SK-N-SH (cell line): Measurements from ENCODE around the gene ALDH3B1. TPM values are rescaled to one million over a fixed set of nuclear protein-coding genes. Genes with fewer than 3 reads are reported as not detected.

Source experiments
- CTCF ChIA-PET: fragments of 300-600, 350-600 bp; formaldehyde crosslinking; extraction: SDS; loops from one replicate; lab custom pipeline; 2021; lab: Yijun Ruan, JAX
- POLR2A ChIA-PET: fragments of 350-600 bp; sonication (Branson Sonifier 250); formaldehyde crosslinking; extraction: SDS; loops from one replicate; lab custom pipeline; 2020; ENCODE audit warnings: antibody characterized with exemption, inconsistent platforms; lab: Yijun Ruan, JAX
- DNase-seq: peaks from one replicate; pipeline ENCODE4 v3.0.0; 2012
- H2AFZ ChIP-seq: fragments of 200-600 bp; sonication (generic); 2 replicates; pipeline ENCODE4 v1.8.1; 2016; ENCODE audit warnings: antibody characterized with exemption, mild to moderate bottlenecking, low read depth
- H3F3A ChIP-seq: fragments of 200-600 bp; sonication (generic); replicated peaks from 2 replicates; pipeline ENCODE3; 2016; ENCODE audit warnings: antibody characterized with exemption, mild to moderate bottlenecking; ENCODE audit not compliant: insufficient read depth
- H3K27ac ChIP-seq, 2 experiments: fragments of 200-500 bp in 1 of 2; fragments of 200-600 bp in 1 of 2; sonication (Bioruptor generic) in 1 of 2; sonication (generic), shearing (Covaris generic) in 1 of 2; 2 replicates each; pipeline versions ENCODE4 v1.5.1 to v1.6.1; 2014 to 2016; ENCODE audit warnings: low read depth in 2 of 2, inconsistent platforms in 1 of 2, low read length in 1 of 2, mild to moderate bottlenecking in 1 of 2, mixed read lengths in 1 of 2
- H3K27me3 ChIP-seq: fragments of 200-600 bp; sonication (generic), shearing (Covaris generic); 2 replicates; pipeline ENCODE4 v1.6.1; 2016; ENCODE audit warnings: mixed run types; ENCODE audit not compliant: insufficient read depth
- H3K36me3 ChIP-seq, 2 experiments: fragments of 200-500 bp in 1 of 2; fragments of 200-600 bp in 1 of 2; sonication (Bioruptor generic) in 1 of 2; sonication (generic) in 1 of 2; replicated peaks in 1 of 2; 2 replicates each; pipeline versions ENCODE3 to v1.5.1; 2014 to 2016; ENCODE audit warnings: low read length in 1 of 2, mild to moderate bottlenecking in 1 of 2; ENCODE audit not compliant: insufficient read depth in 2 of 2, control insufficient read depth in 1 of 2
- H3K4me1 ChIP-seq, 2 experiments: fragments of 200-500 bp in 1 of 2; fragments of 200-600 bp in 1 of 2; sonication (Bioruptor generic) in 1 of 2; sonication (generic), shearing (Covaris generic) in 1 of 2; 2 replicates each; pipeline versions ENCODE4 v1.5.1 to v1.6.1; 2014 to 2016; ENCODE audit warnings: low read depth in 1 of 2, low read length in 1 of 2, mixed run types in 1 of 2; ENCODE audit not compliant: insufficient read depth in 2 of 2, control insufficient read depth in 1 of 2
- H3K4me2 ChIP-seq: fragments of 200-600 bp; sonication (generic), shearing (Covaris generic); 2 replicates; pipeline ENCODE4 v1.6.1; 2017; ENCODE audit warnings: mixed run types
- H3K4me3 ChIP-seq, 2 experiments: fragments of 200-500 bp in 1 of 2; fragments of 200-600 bp in 1 of 2; sonication (Bioruptor generic) in 1 of 2; sonication (generic), shearing (Covaris generic) in 1 of 2; 2 replicates each; pipeline versions ENCODE4 v1.5.1 to v1.8.1; 2014 to 2016; ENCODE audit warnings: low read depth in 2 of 2, inconsistent platforms in 1 of 2, low read length in 1 of 2, mild to moderate bottlenecking in 1 of 2, mixed read lengths in 1 of 2, moderate library complexity in 1 of 2
- H3K79me2 ChIP-seq: fragments of 200-600 bp; sonication (generic); 2 replicates; pipeline ENCODE4 v1.8.1; 2017; ENCODE audit warnings: mild to moderate bottlenecking; ENCODE audit not compliant: insufficient read depth
- H3K9ac ChIP-seq: fragments of 200-600 bp; sonication (generic); 2 replicates; pipeline ENCODE4 v1.6.1; 2017; ENCODE audit warnings: mixed run types
- H3K9me2 ChIP-seq: fragments of 200-600 bp; sonication (generic); 2 replicates; pipeline ENCODE4 v1.6.1; 2017; ENCODE audit warnings: mixed run types
- H3K9me3 ChIP-seq: fragments of 200-600 bp; sonication (generic); 2 replicates; pipeline ENCODE4 v1.6.1; 2017; ENCODE audit warnings: mixed run types, mild to moderate bottlenecking, moderate library complexity
- H4K20me1 ChIP-seq: fragments of 200-600 bp; sonication (generic); 2 replicates; pipeline ENCODE4 v1.6.1; 2017; ENCODE audit warnings: mild to moderate bottlenecking, mixed run types; ENCODE audit not compliant: insufficient read depth
- FOXJ3 ChIP-seq: sonication (generic); formaldehyde crosslinking; IDR thresholded peaks from 2 replicates; pipeline ENCODE4 v1.5.1; 2020; ENCODE audit warnings: mild to moderate bottlenecking, missing genetic modification reagents
- GATA2 ChIP-seq: sonication (generic); formaldehyde crosslinking; IDR thresholded peaks from 2 replicates; pipeline ENCODE4 v1.5.0; 2020; ENCODE audit warnings: mild to moderate bottlenecking, missing genetic modification reagents
- IRF3 ChIP-seq: fragments of 150-350 bp; IDR thresholded peaks from 2 replicates; pipeline ENCODE4 v1.6.1; 2016; ENCODE audit warnings: mild to moderate bottlenecking, low read depth, low read length
- MAX ChIP-seq: IDR thresholded peaks from 2 replicates; pipeline ENCODE4 v1.4.0; 2012; ENCODE audit warnings: low read depth
- MXI1 ChIP-seq: IDR thresholded peaks from 2 replicates; pipeline ENCODE4 v1.6.1; 2012; ENCODE audit warnings: mild to moderate bottlenecking, low read depth, low read length, improper control_type of control experiment
- NRF1 ChIP-seq: IDR thresholded peaks from 2 replicates; pipeline ENCODE4 v1.6.1; 2012; ENCODE audit warnings: low read depth, mild to moderate bottlenecking, low read length
- RCOR1 ChIP-seq: fragments of 150-350 bp; IDR thresholded peaks from 2 replicates; pipeline ENCODE4 v1.6.1; 2017; ENCODE audit warnings: antibody characterized with exemption, low read length
- REST ChIP-seq: IDR thresholded peaks from 2 replicates; pipeline ENCODE4 v1.6.1; 2012; ENCODE audit warnings: mild to moderate bottlenecking, low read depth, low read length, moderate library complexity
- SIN3A ChIP-seq: IDR thresholded peaks from 2 replicates; pipeline ENCODE4 v1.6.1; 2012; ENCODE audit warnings: low read depth, mild to moderate bottlenecking, low read length, moderate library complexity, borderline replicate concordance
- SMC3 ChIP-seq: IDR thresholded peaks from 2 replicates; pipeline ENCODE4 v1.6.1; 2012; ENCODE audit warnings: low read depth, low read length, improper control_type of control experiment
- TAF1 ChIP-seq: IDR thresholded peaks from 2 replicates; pipeline ENCODE4 v1.6.1; 2012; ENCODE audit warnings: low read depth, mild to moderate bottlenecking, low read length, moderate library complexity, borderline replicate concordance
- USF2 ChIP-seq: fragments of 150-350 bp; IDR thresholded peaks from 2 replicates; pipeline ENCODE4 v1.6.1; 2017; ENCODE audit warnings: antibody characterized with exemption, low read length, low read depth, borderline replicate concordance
- YY1 ChIP-seq: IDR thresholded peaks from 2 replicates; pipeline ENCODE4 v1.4.0; 2012; ENCODE audit warnings: low read depth, mild to moderate bottlenecking
- ZBTB33 ChIP-seq: IDR thresholded peaks from 2 replicates; pipeline ENCODE4 v1.4.0; 2012; ENCODE audit warnings: low read depth, borderline replicate concordance
- WGBS: methylation state at CpG from one replicate; pipeline ENCODE4 v1.1.6; 2017; ENCODE audit warnings: low lambda C conversion rate; 5-methylcytosine and 5-hydroxymethylcytosine counted together
- polyA plus RNA-seq, 3 experiments: library from polyadenylated mRNA; depleted of rRNA; stranded (reverse); fragments of >200 nt; gene quantifications; 2 replicates each; pipeline ENCODE4 v1.2.3, GENCODE V29; 2012

Gene ALDH3B1
- polyA plus RNA-seq, 1 of the 3 experiments (the other 2 are of a cell fraction), result 14.9 TPM

- no peak overlapping the region for H2AFZ ChIP-seq
- peaks cover 10 to 13% of the 10 kb centered on the region in 2 experiments; a peak in 3 of 4 replicates for H3K4me1 ChIP-seq
- H3K27me3 ChIP-seq, result no peaks in the 10 kb centered on the region
- no peaks in the 10 kb centered on the region for H3K9me3 ChIP-seq
- no peak overlapping the region for H3K4me2 ChIP-seq
- H4K20me1 ChIP-seq, result no peaks in the 10 kb centered on the region
- TF ChIP-seq USF2, result no peak
- H3K79me2 ChIP-seq, result peaks cover 5% of the 10 kb centered on the region
- no peaks in the 10 kb centered on the region for H3K9me2 ChIP-seq
- H3K36me3 ChIP-seq, result no peaks in the 10 kb centered on the region
- ChIA-PET CTCF (interaction anchor here (1.2 to 2.6 kb wide), 2 partner anchors 147 to 186 kb away, joined by 3 to 11 read pairs; no protein-coding TSS in a partner anchor), POLR2A (no interaction called here)
- H3K9ac ChIP-seq, result no peak overlapping the region
- H3F3A ChIP-seq, result peaks cover 10% of the 10 kb centered on the region
- no peak for DNase-seq
- WGBS, result 33% methylated on average over 1 of the region's 13 CpGs
- H3K27ac ChIP-seq, result no peak overlapping the region
- no peak overlapping the region for H3K4me3 ChIP-seq
Measured at GRCh38 chr11:68022531-68022930, 12.4 kb downstream of the ALDH3B1 start.

GRCh38 chr11:68024508-68024907 lies 14.4 kb downstream of the ALDH3B1 start:
- no peak overlapping the region for H3K27ac ChIP-seq
- no peaks in the 10 kb centered on the region for H3K9me3 ChIP-seq
- DNase-seq, result no peak
- POLR2A ChIA-PET, result no interaction called here
- TF ChIP-seq SIN3A, result no peak
- no peak for TF ChIP-seq GATA2 (CRISPR knock-in tag)
- no peak for TF ChIP-seq TAF1
- no peak for TF ChIP-seq ZBTB33
- no peak for TF ChIP-seq SMC3
- no peak for TF ChIP-seq USF2
- TF ChIP-seq MXI1, result no peak
- TF ChIP-seq RCOR1, result no peak
- TF ChIP-seq NRF1, result no peak
- TF ChIP-seq MAX, result no peak
- no peak for TF ChIP-seq REST
- TF ChIP-seq YY1, result no peak
- no peak for TF ChIP-seq IRF3
- TF ChIP-seq FOXJ3 (CRISPR knock-in tag), result no peak
- no peaks in the 10 kb centered on the region for H3K36me3 ChIP-seq
- H3K4me3 ChIP-seq, result no peak overlapping the region
- 89% methylated on average over 5 of the region's 5 CpGs for WGBS
- no peaks in the 10 kb centered on the region for H3K27me3 ChIP-seq
- H3F3A ChIP-seq, result peaks cover 24% of the 10 kb centered on the region
- CTCF ChIA-PET, result interaction anchor here (1.4 kb wide), 1 partner anchor 185 kb away, joined by 4 read pairs; no protein-coding TSS in a partner anchor
- no peak overlapping the region for H3K9ac ChIP-seq
- peaks cover 26% of the 10 kb centered on the region in 2 experiments; a peak in 3 of 4 replicates for H3K4me1 ChIP-seq
- H3K9me2 ChIP-seq, result no peaks in the 10 kb centered on the region
- H3K4me2 ChIP-seq, result no peak overlapping the region
- no peaks in the 10 kb centered on the region for H4K20me1 ChIP-seq
- peaks cover 9% of the 10 kb centered on the region for H3K79me2 ChIP-seq
- H2AFZ ChIP-seq, result no peak overlapping the region
